BLaER1 (cell line): ENCODE data around the gene ZFYVE27.

Source experiments
- H3K27ac ChIP-seq: shearing (Covaris generic); formaldehyde crosslinking; 2 replicates; pipeline ENCODE4 v1.8.1; 2022
- H3K27me3 ChIP-seq: shearing (Covaris generic); formaldehyde crosslinking; 2 replicates; pipeline ENCODE4 v1.8.1; 2022
- H3K36me3 ChIP-seq: shearing (Covaris generic); formaldehyde crosslinking; 2 replicates; pipeline ENCODE4 v1.8.1; 2022
- H3K4me1 ChIP-seq: shearing (Covaris generic); formaldehyde crosslinking; 2 replicates; pipeline ENCODE4 v1.8.1; 2022
- H3K4me2 ChIP-seq: shearing (Covaris generic); formaldehyde crosslinking; 2 replicates; pipeline ENCODE4 v1.8.1; 2022
- H3K4me3 ChIP-seq: shearing (Covaris generic); formaldehyde crosslinking; 2 replicates; pipeline ENCODE4 v1.8.1; 2022
- H3K9ac ChIP-seq: shearing (Covaris generic); formaldehyde crosslinking; 2 replicates; pipeline ENCODE4 v1.8.1; 2022
- H3K9me3 ChIP-seq: shearing (Covaris generic); formaldehyde crosslinking; 2 replicates; pipeline ENCODE4 v1.8.1; 2022
- H4K20me1 ChIP-seq: shearing (Covaris generic); formaldehyde crosslinking; 2 replicates; pipeline ENCODE4 v1.8.1; 2022
- Cebpa-rat ChIP-seq: shearing (Covaris generic); IDR thresholded peaks from 2 replicates; pipeline ENCODE4 v1.8.1; 2022

Gene ZFYVE27

DNA sequence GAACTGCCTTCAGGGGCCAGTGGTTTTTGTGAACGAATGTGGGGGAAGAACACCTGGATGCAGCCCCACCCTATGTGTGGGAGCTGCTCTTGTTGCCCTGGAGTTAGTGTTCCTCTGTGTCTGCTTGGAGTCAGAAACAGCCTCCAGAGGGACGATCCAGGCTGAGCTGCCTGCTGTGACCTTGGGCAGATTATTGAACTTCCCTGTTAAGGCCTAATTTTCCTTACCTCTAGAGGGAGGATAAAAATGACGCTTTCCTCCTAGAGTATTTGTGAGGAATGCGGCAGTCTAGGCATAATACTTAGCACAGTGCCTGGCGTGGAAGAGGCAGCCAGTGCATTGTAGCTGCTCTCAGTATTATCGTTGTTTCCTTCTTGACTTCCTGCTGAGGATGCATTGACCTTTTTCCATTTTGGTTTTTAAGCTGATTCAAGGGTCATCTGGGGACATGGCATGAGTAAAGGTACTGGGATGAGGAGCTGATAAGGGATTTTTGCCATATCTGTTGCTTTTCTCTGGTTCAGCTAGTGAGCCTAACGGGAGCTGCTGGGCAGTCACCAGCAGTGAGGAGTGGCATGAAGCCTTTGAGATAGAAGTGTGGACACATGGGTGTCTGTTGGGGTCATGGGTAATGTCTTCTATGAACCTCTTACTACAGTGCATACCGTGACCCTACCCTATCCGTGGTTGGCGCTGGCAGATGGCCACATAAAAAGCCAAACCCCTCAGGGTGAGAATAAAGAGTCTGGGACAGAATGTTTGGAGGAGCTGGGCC lies 6.4 kb downstream of the ZFYVE27 start:
- H4K20me1 ChIP-seq = peaks cover 95% of the 10 kb centered on the region
- H3K27ac ChIP-seq = 0 out of 2 replicates have a peak overlapping the region, but pooled peaks have one; percentile 32
- H3K4me2 ChIP-seq = peak overlapping the region; percentile 9; the same call in 1 of the 2 replicates
- H3K4me1 ChIP-seq = peaks cover 53% of the 10 kb centered on the region
- peak overlapping the region; percentile 3; the same call in 1 of the 2 replicates for H3K9ac ChIP-seq
- no peaks in the 10 kb centered on the region for H3K9me3 ChIP-seq
- H3K27me3 ChIP-seq = no peaks in the 10 kb centered on the region
- TF ChIP-seq Cebpa-rat = no peak
- H3K4me3 ChIP-seq = no peak overlapping the region
- H3K36me3 ChIP-seq = peaks cover 70% of the 10 kb centered on the region

DNA sequence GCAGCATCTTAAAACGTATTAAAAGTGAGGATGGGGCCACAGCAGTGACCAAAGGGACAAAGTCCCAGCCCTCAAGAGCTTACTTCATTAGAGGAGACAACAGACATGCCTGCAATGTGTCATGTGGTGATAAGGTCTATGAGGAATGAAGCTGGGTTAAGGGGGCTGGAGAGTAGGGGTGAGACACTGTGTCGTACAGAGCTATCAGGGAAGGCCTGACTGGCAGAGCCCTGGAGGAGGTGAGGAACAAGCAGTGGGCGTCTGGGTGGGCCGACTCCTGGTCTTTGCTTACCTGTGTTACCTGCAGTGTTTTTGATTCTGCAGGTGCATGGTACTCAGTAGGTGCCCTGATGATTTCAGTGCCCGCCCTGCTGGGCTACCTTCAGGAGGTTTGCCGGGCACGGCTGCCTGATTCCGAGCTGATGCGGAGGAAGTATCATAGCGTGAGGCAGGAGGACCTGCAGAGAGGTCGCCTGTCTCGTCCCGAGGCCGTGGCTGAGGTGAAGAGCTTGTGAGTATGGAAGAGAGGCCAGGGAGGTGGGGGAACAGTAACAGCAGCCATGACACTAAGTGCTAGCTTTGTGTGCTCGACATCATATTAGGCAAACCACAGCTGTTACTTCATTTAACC lies 7.6 kb downstream of the ZFYVE27 start:
- Histone ChIP-seq H3K36me3 (peaks cover 77% of the 10 kb centered on the region), H3K27ac (no peak overlapping the region), H3K9me3 (no peaks in the 10 kb centered on the region), H3K4me1 (peaks cover 42% of the 10 kb centered on the region), H3K4me3 (no peak overlapping the region), H3K27me3 (no peaks in the 10 kb centered on the region), H3K4me2 (no peak overlapping the region), H3K9ac (no peak overlapping the region), H4K20me1 (peaks cover 97% of the 10 kb centered on the region)
- no peak for TF ChIP-seq Cebpa-rat

DNA sequence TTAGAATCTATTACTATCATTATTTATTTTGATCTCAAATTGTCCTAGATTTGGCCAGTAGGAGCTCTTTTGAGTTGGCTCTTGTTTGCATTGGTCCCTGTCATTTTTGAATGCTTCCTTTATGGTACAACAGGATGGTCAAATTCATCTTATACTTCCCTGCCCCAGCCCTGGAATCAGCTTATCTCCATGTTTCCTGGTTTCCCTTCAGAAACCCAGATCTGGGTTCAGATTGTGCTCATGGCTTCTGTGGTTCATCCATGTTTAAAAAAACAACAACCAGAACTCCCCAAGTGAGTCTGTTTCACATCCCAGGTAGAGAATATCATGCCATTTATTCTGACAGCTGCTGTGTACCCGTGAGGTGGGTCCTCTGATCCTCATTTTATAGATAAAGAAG lies 10.6 kb downstream of the ZFYVE27 start:
- Histone ChIP-seq H3K4me1 (peaks cover 11% of the 10 kb centered on the region), H3K27ac (no peak overlapping the region), H3K4me3 (no peak overlapping the region), H4K20me1 (peaks cover 93% of the 10 kb centered on the region), H3K27me3 (no peaks in the 10 kb centered on the region), H3K36me3 (peaks cover 99% of the 10 kb centered on the region), H3K4me2 (no peak overlapping the region), H3K9me3 (no peaks in the 10 kb centered on the region), H3K9ac (0 out of 2 replicates have a peak overlapping the region, but pooled peaks have one; percentile 29)
- TF ChIP-seq Cebpa-rat = no peak

DNA sequence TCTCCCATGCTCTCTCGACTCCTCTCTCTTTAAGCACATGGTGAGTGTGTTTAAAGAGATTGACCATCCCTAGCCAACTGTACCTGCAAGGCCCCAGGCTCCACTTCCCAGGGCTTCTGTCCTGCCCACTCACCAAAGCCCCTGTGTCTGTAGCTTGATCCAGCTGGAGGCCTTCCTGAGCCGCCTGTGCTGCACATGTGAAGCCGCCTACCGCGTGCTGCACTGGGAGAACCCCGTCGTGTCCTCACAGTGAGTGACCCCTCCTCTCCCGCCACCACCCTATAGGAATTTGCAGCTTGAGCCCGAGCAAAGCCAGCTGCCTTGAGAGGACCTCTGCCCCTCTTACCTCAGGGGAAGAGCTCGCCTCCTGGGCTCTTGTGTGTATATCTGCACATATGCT lies 11.2 kb downstream of the ZFYVE27 start:
- H3K27me3 ChIP-seq = no peaks in the 10 kb centered on the region
- no peak overlapping the region for H3K27ac ChIP-seq
- peaks cover 99% of the 10 kb centered on the region for H3K36me3 ChIP-seq
- no peak for TF ChIP-seq Cebpa-rat
- H3K4me2 ChIP-seq = no peak overlapping the region
- peaks cover 6% of the 10 kb centered on the region for H3K4me1 ChIP-seq
- H4K20me1 ChIP-seq = peaks cover 93% of the 10 kb centered on the region
- H3K9me3 ChIP-seq = no peaks in the 10 kb centered on the region
- H3K4me3 ChIP-seq = no peak overlapping the region
- H3K9ac ChIP-seq = peak overlapping the region; percentile 29; the same call in 1 of the 2 replicates

DNA sequence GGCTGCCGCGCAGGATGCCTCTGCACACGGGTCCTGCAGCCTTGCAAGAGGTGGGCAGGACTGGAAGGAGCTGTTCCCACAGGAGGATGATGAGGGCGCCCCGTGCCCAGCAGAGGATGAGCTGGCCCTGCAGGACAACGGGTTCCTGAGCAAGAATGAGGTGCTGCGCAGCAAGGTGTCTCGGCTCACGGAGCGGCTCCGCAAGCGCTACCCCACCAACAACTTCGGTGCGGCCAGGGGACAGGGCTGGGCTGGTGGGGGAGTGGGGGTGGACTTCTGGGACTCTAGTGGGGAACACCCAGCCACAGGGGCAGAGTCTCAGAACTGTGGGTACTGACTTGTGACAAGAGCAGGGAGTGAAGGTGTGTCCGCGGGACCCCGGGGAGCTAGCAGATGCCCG lies 16.0 kb downstream of the ZFYVE27 start:
- Histone ChIP-seq H3K9ac (no peak overlapping the region), H3K27ac (no peak overlapping the region), H3K36me3 (peaks cover 99% of the 10 kb centered on the region)

DNA sequence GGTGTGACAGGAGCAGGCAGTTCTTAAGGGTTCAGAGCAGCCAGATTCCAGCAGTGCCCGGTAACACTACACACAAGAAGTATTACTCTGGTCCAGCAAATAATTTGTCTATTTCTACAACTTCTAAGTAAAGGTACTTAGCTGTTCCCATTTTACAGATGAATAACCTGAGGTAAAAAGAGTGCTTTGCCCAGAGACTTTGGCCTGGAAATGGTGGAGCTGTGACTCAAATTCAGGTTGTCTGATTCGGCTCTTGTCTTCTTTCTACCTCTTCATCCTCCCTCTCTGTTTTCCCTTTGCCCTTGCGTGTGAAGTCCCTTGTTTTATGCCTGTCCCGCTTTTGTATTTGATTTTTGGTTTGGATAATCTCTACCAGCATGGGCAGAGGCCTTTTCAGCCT lies 17.8 kb downstream of the ZFYVE27 start:
- Histone ChIP-seq H3K27ac (no peak overlapping the region), H3K27me3 (no peaks in the 10 kb centered on the region), H3K4me3 (no peak overlapping the region), H3K4me2 (no peak overlapping the region), H3K4me1 (no peaks in the 10 kb centered on the region), H4K20me1 (peaks cover 85% of the 10 kb centered on the region), H3K9me3 (no peaks in the 10 kb centered on the region), H3K36me3 (peaks cover 100% of the 10 kb centered on the region), H3K9ac (no peak overlapping the region)
- no peak for TF ChIP-seq Cebpa-rat

More for the DNA sequence above, 16.0 kb downstream of the ZFYVE27 start:
- no peak for TF ChIP-seq Cebpa-rat
- Histone ChIP-seq H3K9me3 (no peaks in the 10 kb centered on the region), H3K4me3 (no peak overlapping the region), H3K4me2 (no peak overlapping the region), H3K4me1 (no peaks in the 10 kb centered on the region), H4K20me1 (peaks cover 94% of the 10 kb centered on the region), H3K27me3 (no peaks in the 10 kb centered on the region)

DNA sequence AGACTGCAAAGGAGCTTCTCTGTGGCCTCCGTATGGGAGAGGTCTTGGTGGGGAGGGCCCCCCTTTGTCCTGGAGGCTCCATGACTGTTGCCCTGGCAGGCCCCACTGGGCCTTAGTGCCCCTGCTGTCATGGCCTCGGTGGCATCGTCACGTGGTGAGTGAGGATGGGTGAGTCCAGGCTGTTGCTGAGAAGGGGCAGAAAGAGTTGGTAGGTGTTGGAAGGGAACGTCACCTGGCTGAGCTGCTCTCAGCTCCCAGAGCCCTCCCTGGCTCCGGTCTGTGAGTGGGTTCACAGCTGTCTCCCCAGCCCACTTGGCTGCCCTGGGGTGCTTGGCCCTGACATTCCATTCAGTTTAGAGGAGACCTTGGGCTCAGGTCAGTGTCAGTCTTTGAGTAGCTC lies 18.8 kb downstream of the ZFYVE27 start:
- H3K27ac ChIP-seq = no peak overlapping the region
- H3K27me3 ChIP-seq = no peaks in the 10 kb centered on the region
- H3K4me1 ChIP-seq = no peaks in the 10 kb centered on the region
- no peaks in the 10 kb centered on the region for H3K9me3 ChIP-seq
- peaks cover 100% of the 10 kb centered on the region for H3K36me3 ChIP-seq
- no peak overlapping the region for H3K4me3 ChIP-seq
- no peak overlapping the region for H3K9ac ChIP-seq
- no peak overlapping the region for H3K4me2 ChIP-seq
- H4K20me1 ChIP-seq = peaks cover 85% of the 10 kb centered on the region
- TF ChIP-seq Cebpa-rat = no peak

DNA sequence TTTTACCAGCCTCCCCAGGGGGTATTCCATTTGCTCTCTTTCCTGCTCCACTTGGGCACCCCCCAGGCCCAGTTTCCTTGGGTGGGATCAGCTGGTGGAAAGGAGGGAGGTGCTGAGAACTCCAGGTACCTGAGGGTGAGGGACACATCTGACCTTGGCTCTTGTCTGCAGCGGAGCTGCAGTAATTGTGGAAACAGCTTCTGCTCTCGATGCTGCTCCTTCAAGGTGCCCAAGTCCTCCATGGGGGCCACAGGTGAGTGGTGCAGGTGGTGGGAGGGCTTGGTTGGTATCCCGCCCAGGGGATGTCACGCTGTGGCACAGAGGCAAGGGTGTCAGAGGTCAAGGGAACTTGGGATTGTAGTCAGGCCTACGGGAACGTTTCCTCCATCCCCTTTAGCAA lies 20.5 kb downstream of the ZFYVE27 start:
- peaks cover 100% of the 10 kb centered on the region for H3K36me3 ChIP-seq
- H3K9me3 ChIP-seq = no peaks in the 10 kb centered on the region
- H3K27me3 ChIP-seq = no peaks in the 10 kb centered on the region
- TF ChIP-seq Cebpa-rat = no peak
- H3K9ac ChIP-seq = no peak overlapping the region
- H3K4me3 ChIP-seq = no peak overlapping the region
- H3K4me1 ChIP-seq = no peaks in the 10 kb centered on the region
- H4K20me1 ChIP-seq = peaks cover 71% of the 10 kb centered on the region
- H3K4me2 ChIP-seq = no peak overlapping the region
- no peak overlapping the region for H3K27ac ChIP-seq

DNA sequence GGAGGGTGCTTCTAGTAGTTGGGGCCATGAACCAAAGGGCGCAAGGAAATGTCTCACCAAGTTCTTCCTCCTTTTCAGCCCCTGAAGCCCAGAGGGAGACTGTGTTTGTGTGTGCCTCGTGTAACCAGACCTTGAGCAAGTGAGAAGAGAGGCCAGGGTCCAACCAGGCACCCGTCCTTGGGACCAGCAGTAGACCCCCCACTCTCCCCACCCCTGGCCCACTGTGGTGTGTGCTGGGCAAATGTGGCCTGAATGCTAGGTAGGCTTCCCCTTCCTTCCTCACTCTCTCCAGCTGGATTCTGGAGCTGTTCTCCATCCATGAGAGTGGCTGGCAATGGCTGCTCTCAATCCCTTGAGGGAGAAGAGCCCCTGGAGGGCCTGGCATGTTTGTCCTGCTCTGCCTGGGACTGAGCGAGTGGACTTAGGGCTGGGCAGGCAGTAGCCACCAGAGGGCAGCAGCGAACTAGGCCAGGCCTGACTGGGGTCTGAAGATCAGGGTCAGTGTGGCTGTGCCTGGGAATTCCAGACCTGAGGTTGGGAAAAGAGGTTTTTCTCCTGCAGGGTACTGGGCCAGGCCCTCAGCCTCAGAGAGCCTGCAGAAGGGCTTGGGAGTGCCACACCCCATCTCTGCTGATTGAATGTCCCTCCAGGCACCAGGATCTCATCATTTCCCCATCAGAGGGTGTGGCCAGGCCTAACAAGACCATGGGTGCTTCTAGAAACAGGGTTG lies 22.4 kb downstream of the ZFYVE27 start:
- H3K27ac ChIP-seq = peak overlapping the region; percentile 41; the same call in 1 of the 2 replicates
- H3K9ac ChIP-seq = no peak overlapping the region
- peaks cover 53% of the 10 kb centered on the region for H4K20me1 ChIP-seq
- no peak for TF ChIP-seq Cebpa-rat
- H3K4me3 ChIP-seq = no peak overlapping the region
- H3K36me3 ChIP-seq = peaks cover 87% of the 10 kb centered on the region
- H3K4me2 ChIP-seq = no peak overlapping the region
- H3K4me1 ChIP-seq = peaks cover 18% of the 10 kb centered on the region
- no peaks in the 10 kb centered on the region for H3K27me3 ChIP-seq
- H3K9me3 ChIP-seq = no peaks in the 10 kb centered on the region

DNA sequence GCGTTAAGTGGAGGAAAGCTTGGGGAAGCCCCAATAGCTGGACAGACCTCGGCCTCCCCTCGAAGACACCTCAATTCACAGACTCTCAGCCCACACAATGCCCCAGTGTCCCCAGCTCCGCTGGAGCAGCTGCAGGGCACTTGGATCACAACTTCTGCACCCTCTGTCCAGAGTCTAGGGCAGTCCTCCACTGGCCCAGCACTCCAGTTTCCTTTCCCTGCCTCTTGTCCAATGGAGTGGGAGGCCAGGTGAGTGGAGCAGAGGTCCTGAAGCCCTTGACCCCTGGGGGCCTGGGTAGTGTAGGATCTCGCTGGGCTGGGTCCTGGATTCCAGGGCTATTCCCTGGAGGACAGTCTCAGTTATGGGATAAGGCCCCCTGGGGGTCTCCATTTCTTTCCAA lies 23.0 kb downstream of the ZFYVE27 start:
- Histone ChIP-seq H3K27ac (no peak overlapping the region), H3K4me2 (no peak overlapping the region), H3K27me3 (no peaks in the 10 kb centered on the region), H3K4me3 (no peak overlapping the region), H3K9me3 (no peaks in the 10 kb centered on the region), H4K20me1 (peaks cover 48% of the 10 kb centered on the region), H3K36me3 (peaks cover 81% of the 10 kb centered on the region), H3K9ac (no peak overlapping the region), H3K4me1 (peaks cover 24% of the 10 kb centered on the region)
- TF ChIP-seq Cebpa-rat = no peak
